Ovary (tissue), 3 donors: Measurements from ENCODE around the gene C1QTNF1.

ENCODE experiments used
- CTCF ChIP-seq, 3 donors: fragments of 450-650 bp in 2 of 3; fragments of 200-600 bp in 1 of 3; IDR thresholded peaks; one replicate each; pipeline versions ENCODE4 v1.5.1 to v1.8.0; 2016 to 2022; ENCODE audit warnings: antibody characterized with exemption in 3 of 3, mild to moderate bottlenecking in 1 of 3
- EP300 ChIP-seq: sonication (generic); formaldehyde crosslinking; IDR thresholded peaks from one replicate; pipeline ENCODE4 v1.6.1; 2017; ENCODE audit warnings: antibody characterized with exemption
- POLR2A ChIP-seq: fragments of 450-650 bp; IDR thresholded peaks from one replicate; pipeline ENCODE4 v1.6.1; 2017; ENCODE audit warnings: antibody characterized with exemption, mild to moderate bottlenecking, moderate library complexity
- donor health status: DM: no; HTN: no; CAD: no.

- TF ChIP-seq POLR2A (no peak), CTCF (IDR thresholded peaks at IDR 0.05) (no peak), EP300 (no peak)
Measured at GRCh38 chr17:78986649-78987328, 37.2 kb upstream of the C1QTNF1 start.
